CD14-positive monocyte (primary cell): ENCODE measurements around the gene BNC2. TPM values are rescaled to one million over a fixed set of nuclear protein-coding genes. Genes with fewer than 3 reads are reported as not detected.

ENCODE experiments used
- DNase-seq, 3 donors: peaks; one replicate each; pipeline ENCODE4 v3.0.0-alpha.2; 2011 to 2022
- H2AFZ ChIP-seq: 2 replicates; pipeline ENCODE4 v1.6.0; 2012; ENCODE audit warnings: mild to moderate bottlenecking, low read depth, low read length, inconsistent platforms; ENCODE audit not compliant: insufficient read depth, poor library complexity, severe bottlenecking
- H3K27ac ChIP-seq, 2 donors: 1 replicate in 1 of 2; 2 replicates in 1 of 2; pipeline ENCODE4 v1.5.1; 2012 to 2013; ENCODE audit warnings: low read length in 2 of 2, control low read depth in 1 of 2, inconsistent platforms in 1 of 2, low read depth in 1 of 2, mild to moderate bottlenecking in 1 of 2
- H3K27me3 ChIP-seq, 2 donors: one replicate each; pipeline versions ENCODE4 v1.6.0 to v1.6.1; 2011 to 2013; ENCODE audit warnings: low read length in 2 of 2; ENCODE audit not compliant: control insufficient read depth in 2 of 2, insufficient read depth in 2 of 2
- H3K36me3 ChIP-seq, 2 donors: replicated peaks in 1 of 2; 1 replicate in 1 of 2; 2 replicates in 1 of 2; pipeline versions ENCODE4 v1.5.1 to v1.6.1; 2012 to 2013; ENCODE audit warnings: low read length in 2 of 2, control low read depth in 1 of 2, inconsistent platforms in 1 of 2, mild to moderate bottlenecking in 1 of 2; ENCODE audit not compliant: insufficient read depth in 2 of 2, control insufficient read depth in 1 of 2
- H3K4me1 ChIP-seq, 2 donors: 1 replicate in 1 of 2; 2 replicates in 1 of 2; pipeline versions ENCODE4 v1.5.1 to v1.6.1; 2012 to 2013; ENCODE audit warnings: low read length in 2 of 2, control low read depth in 1 of 2, inconsistent platforms in 1 of 2, mild to moderate bottlenecking in 1 of 2, moderate library complexity in 1 of 2; ENCODE audit not compliant: insufficient read depth in 2 of 2, control insufficient read depth in 1 of 2
- H3K4me2 ChIP-seq: replicated peaks from 2 replicates; pipeline ENCODE3; 2012; ENCODE audit warnings: low read length, moderate library complexity, mild to moderate bottlenecking; ENCODE audit not compliant: poor library complexity, severe bottlenecking; ENCODE audit errors: extremely low read depth
- H3K4me3 ChIP-seq, 3 experiments: fragments of 200-600 bp in 1 of 3; sonication (generic) in 1 of 3; replicated peaks in 1 of 3; 1 replicate in 2 of 3; 2 replicates in 1 of 3; pipeline ENCODE4 v1.5.1; 2011 to 2013; ENCODE audit warnings: low read length in 3 of 3, mild to moderate bottlenecking in 3 of 3, control low read depth in 2 of 3, low read depth in 2 of 3, inconsistent platforms in 1 of 3, moderate library complexity in 1 of 3
- H3K79me2 ChIP-seq: 2 replicates; pipeline ENCODE4 v1.6.0; 2012; ENCODE audit warnings: mild to moderate bottlenecking, control low read depth, inconsistent platforms, low read length, moderate library complexity; ENCODE audit not compliant: insufficient read depth
- H3K9ac ChIP-seq: 2 replicates; pipeline ENCODE4 v1.6.0; 2017; ENCODE audit warnings: low read length, mild to moderate bottlenecking; ENCODE audit not compliant: insufficient read depth, poor library complexity, severe bottlenecking
- H3K9me3 ChIP-seq, 2 donors: replicated peaks in 1 of 2; 1 replicate in 1 of 2; 2 replicates in 1 of 2; pipeline versions ENCODE4 v1.5.1 to v1.6.1; 2012 to 2013; ENCODE audit warnings: low read length in 2 of 2, control low read depth in 1 of 2; ENCODE audit not compliant: control insufficient read depth in 1 of 2, insufficient read depth in 1 of 2
- H4K20me1 ChIP-seq: 2 replicates; pipeline ENCODE4 v1.6.0; 2012; ENCODE audit warnings: mild to moderate bottlenecking, low read length, control low read depth, moderate library complexity; ENCODE audit not compliant: insufficient read depth
- H3K27ac Mint-ChIP-seq, 7 donors: one replicate each; pipeline ENCODE4 v1.8.0; 2020; ENCODE audit warnings: mild to moderate bottlenecking in 7 of 7, mixed read lengths in 7 of 7, moderate library complexity in 6 of 7, inconsistent platforms in 2 of 7
- H3K27me3 Mint-ChIP-seq, 3 donors: one replicate each; pipeline ENCODE4 v1.8.0; 2021 to 2022; ENCODE audit warnings: low read depth in 3 of 3, mild to moderate bottlenecking in 3 of 3, mixed read lengths in 3 of 3, moderate library complexity in 3 of 3, inconsistent platforms in 1 of 3
- H3K36me3 Mint-ChIP-seq, 2 donors: one replicate each; pipeline ENCODE4 v1.8.0; 2020; ENCODE audit warnings: mixed read lengths in 2 of 2, inconsistent platforms in 1 of 2, mild to moderate bottlenecking in 1 of 2
- H3K4me1 Mint-ChIP-seq: one replicate; pipeline ENCODE4 v1.8.0; 2020; ENCODE audit warnings: mild to moderate bottlenecking, mixed read lengths
- H3K4me3 Mint-ChIP-seq, 2 donors: one replicate each; pipeline ENCODE4 v1.8.0; 2020; ENCODE audit warnings: mild to moderate bottlenecking in 2 of 2, mixed read lengths in 2 of 2, moderate library complexity in 1 of 2
- H3K9me3 Mint-ChIP-seq, 7 donors: one replicate each; pipeline ENCODE4 v1.8.0; 2020 to 2022; ENCODE audit warnings: mixed read lengths in 7 of 7, mild to moderate bottlenecking in 6 of 7, moderate library complexity in 6 of 7, inconsistent platforms in 2 of 7
- WGBS: methylation state at CpG from one replicate; pipeline ENCODE4 v1.1.5; 2013; ENCODE audit warnings: missing lambda C conversion rate; ENCODE audit not compliant: insufficient coverage; 5-methylcytosine and 5-hydroxymethylcytosine counted together
- intact Hi-C, 2 donors: fragments of 100-400 bp; cut with micrococcal nuclease; formaldehyde crosslinking; loops; one replicate each; pipeline versions ENCODE4 v1.15.0 to v1.15.1; 2023
- polyA plus RNA-seq, 3 donors: library from polyadenylated mRNA; depleted of rRNA in 1 of 3; unstranded in 2 of 3; stranded (reverse) in 1 of 3; fragments of 300-500 nt in 2 of 3; fragments of >200 nt in 1 of 3; fragmentation: Illumina TruSeq in 2 of 3; gene quantifications; 1 replicate in 2 of 3; 2 replicates in 1 of 3; pipeline ENCODE4 v1.2.3, GENCODE V29; 2012 to 2021
- TF ChIP-seq, protein P1 (sequence below): fragments of 200-600 bp; IDR thresholded peaks from one replicate; pipeline ENCODE4 v1.8.0; 2022; ENCODE audit warnings: antibody characterized with exemption, mild to moderate bottlenecking

The BNC2 gene
- polyA plus RNA-seq, 3 donors: 0.01 TPM; not detected in 2

GRCh38 chr9:16718952-16719351 lies 151.5 kb downstream of the BNC2 start:
- H3K4me1 Mint-ChIP-seq: no peaks in the 10 kb centered on the region
- H3K27ac ChIP-seq: no peak overlapping the region
- H3K4me1 ChIP-seq: no peaks in the 10 kb centered on the region
- H3K36me3 Mint-ChIP-seq: no peaks in the 10 kb centered on the region
- no peak overlapping the region for H3K4me3 Mint-ChIP-seq
- no peaks in the 10 kb centered on the region for H3K9me3 Mint-ChIP-seq
- H3K27me3 Mint-ChIP-seq: peaks cover 0 to 1% (median 0%) of the 10 kb centered on the region in 3 donors
- no CpG with 5 or more reads among the region's 3 CpGs for WGBS
- TF ChIP-seq, protein P1, sequence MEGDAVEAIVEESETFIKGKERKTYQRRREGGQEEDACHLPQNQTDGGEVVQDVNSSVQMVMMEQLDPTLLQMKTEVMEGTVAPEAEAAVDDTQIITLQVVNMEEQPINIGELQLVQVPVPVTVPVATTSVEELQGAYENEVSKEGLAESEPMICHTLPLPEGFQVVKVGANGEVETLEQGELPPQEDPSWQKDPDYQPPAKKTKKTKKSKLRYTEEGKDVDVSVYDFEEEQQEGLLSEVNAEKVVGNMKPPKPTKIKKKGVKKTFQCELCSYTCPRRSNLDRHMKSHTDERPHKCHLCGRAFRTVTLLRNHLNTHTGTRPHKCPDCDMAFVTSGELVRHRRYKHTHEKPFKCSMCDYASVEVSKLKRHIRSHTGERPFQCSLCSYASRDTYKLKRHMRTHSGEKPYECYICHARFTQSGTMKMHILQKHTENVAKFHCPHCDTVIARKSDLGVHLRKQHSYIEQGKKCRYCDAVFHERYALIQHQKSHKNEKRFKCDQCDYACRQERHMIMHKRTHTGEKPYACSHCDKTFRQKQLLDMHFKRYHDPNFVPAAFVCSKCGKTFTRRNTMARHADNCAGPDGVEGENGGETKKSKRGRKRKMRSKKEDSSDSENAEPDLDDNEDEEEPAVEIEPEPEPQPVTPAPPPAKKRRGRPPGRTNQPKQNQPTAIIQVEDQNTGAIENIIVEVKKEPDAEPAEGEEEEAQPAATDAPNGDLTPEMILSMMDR: no peak
- no peak overlapping the region for H2AFZ ChIP-seq
- H3K79me2 ChIP-seq: no peaks in the 10 kb centered on the region
- intact Hi-C loops: no loop called here
- no peak overlapping the region for H3K4me3 ChIP-seq
- H3K4me2 ChIP-seq: no peak overlapping the region
- H3K27me3 ChIP-seq: peaks cover 0 to 5% of the 10 kb centered on the region in 2 donors
- no peaks in the 10 kb centered on the region for H3K9me3 ChIP-seq
- H4K20me1 ChIP-seq: no peaks in the 10 kb centered on the region
- H3K9ac ChIP-seq: no peak overlapping the region
- no peaks in the 10 kb centered on the region for H3K36me3 ChIP-seq
- H3K27ac Mint-ChIP-seq: no peak overlapping the region
- no peak for DNase-seq

DNA sequence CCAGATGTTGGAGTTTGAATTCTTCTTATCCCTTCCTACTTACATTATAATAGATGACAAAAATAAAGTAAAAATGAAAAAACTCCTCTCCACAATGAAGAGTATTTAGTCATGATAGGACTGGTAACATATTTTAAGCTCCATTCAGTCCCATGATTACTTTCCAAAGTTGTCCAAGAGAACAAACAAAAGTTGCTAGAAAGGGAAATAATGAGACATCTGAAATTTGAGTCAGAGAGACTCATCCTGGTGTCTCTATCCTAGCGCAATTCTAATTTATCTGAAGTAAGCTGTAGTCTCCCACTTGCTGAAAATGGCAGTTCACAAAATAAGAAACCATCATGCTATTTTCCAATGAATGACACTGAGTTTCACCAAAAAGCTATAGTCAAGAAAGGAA lies 152.2 kb downstream of the BNC2 start:
- H3K4me1 ChIP-seq: no peaks in the 10 kb centered on the region
- no CpG with 5 or more reads among the region's 1 CpG for WGBS
- H3K9me3 ChIP-seq: no peaks in the 10 kb centered on the region
- no peak overlapping the region for H3K9ac ChIP-seq
- H3K27ac ChIP-seq: no peak overlapping the region
- Mint-ChIP-seq H3K4me1 (no peaks in the 10 kb centered on the region), H3K27me3 (peaks cover 0 to 1% (median 0%) of the 10 kb centered on the region in 3 donors), H3K27ac (no peak overlapping the region), H3K36me3 (no peaks in the 10 kb centered on the region), H3K4me3 (no peak overlapping the region), H3K9me3 (no peaks in the 10 kb centered on the region)
- no peaks in the 10 kb centered on the region for H3K36me3 ChIP-seq
- peaks cover 0 to 5% of the 10 kb centered on the region in 2 donors for H3K27me3 ChIP-seq
- intact Hi-C loops: no loop called here
- no peak for DNase-seq
- TF ChIP-seq, protein P1: no peak
- no peak overlapping the region for H2AFZ ChIP-seq
- no peak overlapping the region for H3K4me3 ChIP-seq
- H4K20me1 ChIP-seq: no peaks in the 10 kb centered on the region
- no peaks in the 10 kb centered on the region for H3K79me2 ChIP-seq
- no peak overlapping the region for H3K4me2 ChIP-seq
